ENCODE measurements around the gene IRF2BPL. TPM values are rescaled to one million over a fixed set of nuclear protein-coding genes. Genes with fewer than 3 reads are reported as not detected.

The IRF2BPL gene
- polyA plus RNA-seq, 3 donors: 50.3 to 62.4 (median 52.7) TPM

DNA sequence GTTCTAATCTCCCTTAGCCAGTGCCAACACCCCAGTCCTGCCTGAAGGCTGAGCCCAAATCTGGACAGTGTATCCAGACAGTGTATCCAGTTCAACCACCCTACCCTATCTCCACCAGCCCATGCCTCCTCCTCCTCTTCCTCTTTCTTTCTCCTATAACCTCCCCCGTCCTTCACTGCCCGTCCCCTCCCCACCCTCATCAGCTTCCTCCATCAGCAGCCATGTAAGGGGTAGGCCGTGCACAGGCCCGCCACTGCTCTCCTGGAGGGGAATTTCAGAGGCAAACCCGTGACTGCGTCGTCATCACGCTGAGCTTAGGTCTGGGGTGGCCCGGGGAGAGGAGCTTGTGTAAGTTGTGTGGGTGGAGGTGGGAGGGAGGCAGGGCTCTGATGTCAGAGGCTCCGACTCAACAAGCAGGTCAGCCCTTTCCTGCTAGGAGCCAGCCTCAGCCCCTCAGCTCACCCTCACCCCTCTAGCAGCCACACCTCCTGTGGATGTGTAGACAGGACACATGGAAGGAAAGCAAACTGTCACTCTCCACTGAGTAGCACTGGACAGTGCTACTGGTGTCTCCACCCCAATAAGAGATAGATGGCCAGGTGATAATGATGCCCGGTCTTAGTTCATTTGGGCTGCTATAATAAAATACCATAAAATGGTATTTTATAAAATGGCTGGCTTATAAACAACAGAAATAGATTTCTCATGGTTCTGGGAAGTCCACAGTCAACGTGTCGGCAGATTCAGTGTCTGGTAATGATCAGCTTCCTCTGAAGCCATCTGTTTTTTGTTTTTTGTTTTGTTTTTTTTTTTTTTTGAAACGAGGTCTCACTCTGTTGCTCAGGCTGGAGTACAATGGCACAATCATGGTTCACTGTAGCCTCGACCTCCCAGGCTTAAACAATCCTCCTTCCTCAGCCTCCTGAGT lies 50.5 kb downstream of the IRF2BPL start:
- no peak for DNase-seq (ENCODE audit: extremely low read depth in 1 of 11, low read depth in 9 of 11, low spot score in 4 of 11)

GRCh38 chr14:76976240-76977005 lies 52.1 kb downstream of the IRF2BPL start:
- no peak for DNase-seq (ENCODE audit: extremely low read depth in 1 of 11, low read depth in 9 of 11, low spot score in 4 of 11)

DNA sequence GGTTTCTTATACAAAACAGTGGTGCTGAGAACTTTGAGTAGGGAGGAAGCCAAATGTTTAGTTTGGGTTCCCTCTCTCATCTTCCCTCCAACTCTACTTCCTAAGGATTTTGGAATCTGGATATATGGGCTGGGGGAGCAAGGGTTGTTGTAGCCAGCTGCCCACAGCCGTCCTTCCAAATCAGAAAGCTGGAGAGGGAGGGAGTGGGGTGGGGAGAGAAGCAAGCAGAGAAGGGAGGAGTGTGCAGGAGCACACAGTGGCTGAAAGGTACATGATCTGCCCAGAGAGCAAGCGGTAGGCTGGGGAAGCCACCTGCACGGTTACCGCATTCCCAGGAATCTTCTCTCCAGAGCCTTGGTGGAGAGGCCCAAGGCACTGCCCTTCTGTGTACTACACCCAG lies 52.7 kb downstream of the IRF2BPL start:
- DNase-seq (ENCODE audit: extremely low read depth in 1 of 11, low read depth in 9 of 11, low spot score in 4 of 11): peak in 5 of 11 donors; percentile 56 to 76 (median 74)

GRCh38 chr14:76975051-76975450 lies 53.5 kb downstream of the IRF2BPL start:
- DNase-seq (ENCODE audit: extremely low read depth in 1 of 11, low read depth in 9 of 11, low spot score in 4 of 11): no peak

Other genes starting within 250 kb of the IRF2BPL start
- gene ANGEL1, start 215.8 kb downstream of the IRF2BPL start, polyA plus RNA-seq (ENCODE audit: insufficient read length in 3 of 3): 10 to 100 TPM; 26.1 to 39.2 (median 26.1) TPM
- not detected for gene LRRC74A, start 202.3 kb downstream of the IRF2BPL start, polyA plus RNA-seq (ENCODE audit: insufficient read length in 3 of 3)
- gene CIPC, start 69.5 kb upstream of the IRF2BPL start, polyA plus RNA-seq (ENCODE audit: insufficient read length in 3 of 3): 10 to 100 TPM; 21.8 to 29.0 (median 26.0) TPM
- gene ZDHHC22, start 113.1 kb upstream of the IRF2BPL start, polyA plus RNA-seq (ENCODE audit: insufficient read length in 3 of 3): under 1 TPM; 0.42 to 0.79 (median 0.55) TPM
- gene TMEM63C, start 153.1 kb upstream of the IRF2BPL start, polyA plus RNA-seq (ENCODE audit: insufficient read length in 3 of 3): 1 to 10 TPM in 1 of 3 donors, under 1 TPM in 2; 0.57 to 1.1 (median 0.81) TPM
- gene NGB, start 242.5 kb upstream of the IRF2BPL start, polyA plus RNA-seq (ENCODE audit: insufficient read length in 3 of 3): not detected